Measurements from ENCODE around the gene C19orf85.
A peak's percentile ranks its signal among the peaks of the same experiment; 100 is the strongest.

Gene C19orf85

GRCh38 chr19:55490478-55491432 is 26.2 kb upstream of the C19orf85 start:
- TF ChIP-seq Cebpa-rat (IDR thresholded peaks at IDR 0.05) = no peak
- H3K4me1 ChIP-seq = peaks cover 56% of the 10 kb centered on the region
- H3K36me3 ChIP-seq = no peaks in the 10 kb centered on the region
- 0 out of 2 replicates have a peak overlapping the region, but pooled peaks have one; percentile 57 for H3K4me2 ChIP-seq
- H3K9me3 ChIP-seq = no peaks in the 10 kb centered on the region
- H3K9ac ChIP-seq = no peak overlapping the region
- no peaks in the 10 kb centered on the region; the same call in 1 of the 2 replicates for H4K20me1 ChIP-seq
- H3K27me3 ChIP-seq = no peaks in the 10 kb centered on the region
- H3K4me3 ChIP-seq = no peak overlapping the region
- H3K27ac ChIP-seq = no peak overlapping the region

- H3K4me2 ChIP-seq = peak overlapping the region; percentile 57
- no peaks in the 10 kb centered on the region for H3K36me3 ChIP-seq
- TF ChIP-seq Cebpa-rat (IDR thresholded peaks at IDR 0.05) = no peak
- H4K20me1 ChIP-seq = no peaks in the 10 kb centered on the region; the same call in 1 of the 2 replicates
- H3K4me3 ChIP-seq = no peak overlapping the region
- H3K9ac ChIP-seq = 0 out of 2 replicates have a peak overlapping the region, but pooled peaks have one; percentile 45
- H3K27me3 ChIP-seq = no peaks in the 10 kb centered on the region
- H3K27ac ChIP-seq = peak overlapping the region; percentile 30; the same call in 1 of the 2 replicates
- H3K4me1 ChIP-seq = peaks cover 61% of the 10 kb centered on the region
- no peaks in the 10 kb centered on the region for H3K9me3 ChIP-seq
Measured at GRCh38 chr19:55489711-55490477, 25.3 kb upstream of the C19orf85 start.

GRCh38 chr19:55488986-55489710 is 24.6 kb upstream of the C19orf85 start:
- H3K4me3 ChIP-seq = no peak overlapping the region
- H3K36me3 ChIP-seq = no peaks in the 10 kb centered on the region
- peak overlapping the region; percentile 62 for H3K4me2 ChIP-seq
- no peaks in the 10 kb centered on the region; the same call in 1 of the 2 replicates for H4K20me1 ChIP-seq
- no peaks in the 10 kb centered on the region for H3K27me3 ChIP-seq
- H3K4me1 ChIP-seq = peaks cover 67% of the 10 kb centered on the region
- peak overlapping the region; percentile 30; the same call in 1 of the 2 replicates for H3K27ac ChIP-seq
- H3K9me3 ChIP-seq = no peaks in the 10 kb centered on the region
- no peak for TF ChIP-seq Cebpa-rat (IDR thresholded peaks at IDR 0.05)
- 0 out of 2 replicates have a peak overlapping the region, but pooled peaks have one; percentile 45 for H3K9ac ChIP-seq

- Histone ChIP-seq H4K20me1 (no peaks in the 10 kb centered on the region; the same call in 1 of the 2 replicates), H3K4me3 (peak within 1 kb of the TSS; percentile 42; the same call in 1 of the 2 replicates), H3K4me1 (peaks cover 73% of the 10 kb centered on the region), H3K4me2 (peak within 1 kb of the TSS; percentile 96), H3K36me3 (peaks cover 8% of the 10 kb centered on the region), H3K9ac (peak within 1 kb of the TSS; percentile 85), H3K9me3 (no peaks in the 10 kb centered on the region), H3K27ac (peak within 1 kb of the TSS; percentile 87), H3K27me3 (no peaks in the 10 kb centered on the region)
- TF ChIP-seq Cebpa-rat (IDR thresholded peaks at IDR 0.05) = no peak
Measured at GRCh38 chr19:55487924-55488687, 23.6 kb upstream of the C19orf85 start, which contains the start of gene SSC5D. Gene SSC5D (plus strand): TSS chr19:55488436. CDS start chr19:55488590, 154 bp downstream.

- peaks cover 15% of the 10 kb centered on the region for H3K36me3 ChIP-seq
Measured at GRCh38 chr19:55486971-55487923, 22.7 kb upstream of the C19orf85 start.

GRCh38 chr19:55486043-55486970 is 21.8 kb upstream of the C19orf85 start:
- Histone ChIP-seq H3K9me3 (no peaks in the 10 kb centered on the region), H4K20me1 (no peaks in the 10 kb centered on the region; the same call in 1 of the 2 replicates), H3K4me2 (peak overlapping the region; percentile 96), H3K4me1 (peaks cover 67% of the 10 kb centered on the region), H3K27me3 (no peaks in the 10 kb centered on the region), H3K36me3 (peaks cover 18% of the 10 kb centered on the region), H3K9ac (peak overlapping the region; percentile 85), H3K4me3 (peak overlapping the region; percentile 80), H3K27ac (peak overlapping the region; percentile 87)
- no peak for TF ChIP-seq Cebpa-rat (IDR thresholded peaks at IDR 0.05)

More at GRCh38 chr19:55486971-55487923, 22.7 kb upstream of the C19orf85 start:
- H3K4me1 ChIP-seq = peaks cover 73% of the 10 kb centered on the region
- H4K20me1 ChIP-seq = no peaks in the 10 kb centered on the region; the same call in 1 of the 2 replicates
- peak overlapping the region; percentile 96 for H3K4me2 ChIP-seq
- no peak for TF ChIP-seq Cebpa-rat (IDR thresholded peaks at IDR 0.05)
- H3K9ac ChIP-seq = peak overlapping the region; percentile 85
- peak overlapping the region; percentile 42; the same call in 1 of the 2 replicates for H3K4me3 ChIP-seq
- H3K9me3 ChIP-seq = no peaks in the 10 kb centered on the region
- H3K27me3 ChIP-seq = no peaks in the 10 kb centered on the region
- peak overlapping the region; percentile 87 for H3K27ac ChIP-seq
